Measurements from ENCODE around the gene ING5. TPM values are rescaled to one million over a fixed set of nuclear protein-coding genes. Genes with fewer than 3 reads are reported as not detected.
A peak's percentile ranks its signal among the peaks of the same experiment; 100 is the strongest.

Gene ING5
- total RNA-seq, 1 experiment from 2014 or later, result 32.1 TPM

DNA sequence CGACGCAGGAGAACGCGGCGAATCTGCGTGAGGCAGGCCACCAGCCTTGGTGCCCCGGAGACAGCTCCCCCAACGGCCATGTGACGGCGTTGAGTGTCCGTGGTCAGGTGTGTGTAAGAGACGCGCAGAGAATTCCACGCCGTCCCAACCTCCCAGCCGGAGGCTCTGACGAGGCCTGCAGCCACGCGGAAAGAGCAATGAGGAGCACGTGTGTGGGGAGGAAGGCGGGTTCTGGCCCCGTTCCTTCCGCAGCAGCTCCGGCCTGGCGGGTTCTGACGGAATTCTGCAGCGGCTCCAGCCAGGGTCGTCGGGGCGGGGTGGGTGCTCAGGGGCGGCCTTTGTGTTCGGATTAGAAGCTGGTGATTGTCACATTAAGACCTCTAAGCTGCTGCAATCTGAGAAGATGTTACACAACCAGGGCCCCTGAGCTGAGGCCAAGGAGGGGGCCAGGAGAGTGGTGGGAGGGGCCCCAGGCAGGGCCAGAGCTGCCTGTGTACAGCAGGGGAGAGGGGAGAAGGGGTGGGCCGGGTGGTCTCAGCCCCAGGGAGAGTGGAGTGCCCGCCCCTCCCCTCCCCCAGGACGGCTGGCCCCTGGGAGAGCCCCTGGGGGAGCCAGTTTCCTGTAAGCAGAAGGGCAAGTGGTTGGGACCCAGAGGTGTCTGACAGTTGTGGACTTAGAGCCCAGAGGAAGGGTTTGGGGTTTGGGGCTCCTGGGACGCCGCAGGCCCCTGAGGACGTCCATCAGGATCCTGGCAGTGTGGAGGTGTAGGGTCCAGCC lies 69.6 kb downstream of the ING5 start:
- Histone ChIP-seq H3K4me2 (ENCODE audit: low read length) (no peak overlapping the region), H4K20me1 (ENCODE audit: low read length) (no peaks in the 10 kb centered on the region), H3K79me2 (ENCODE audit: low read length) (no peaks in the 10 kb centered on the region), H3K9me2 (replicated peaks; ENCODE audit: low read length) (no peaks in the 10 kb centered on the region), H3K27me3 (ENCODE audit: low read length) (no peaks in the 10 kb centered on the region), H3K9me3 (ENCODE audit: low read length) (no peaks in the 10 kb centered on the region), H3K4me3 (ENCODE audit: low read length) (no peak overlapping the region), H3K4me1 (ENCODE audit: insufficient read depth, low read length) (peaks cover 5% of the 10 kb centered on the region), H3K36me3 (ENCODE audit: low read depth, low read length) (no peaks in the 10 kb centered on the region), H2AFZ (ENCODE audit: low read length) (no peak overlapping the region), H3F3A (ENCODE audit: low read length, unreplicated experiment) (no peaks in the 10 kb centered on the region), H3K27ac (ENCODE audit: low read length) (no peak overlapping the region), H3K9ac (ENCODE audit: low read length) (no peak overlapping the region)
- no TSS peak for BruUV-seq (replicated peaks)
- ATAC-seq, result no peak
- DNase-seq, result no peak
- POLR2A ChIA-PET (ENCODE audit: unreplicated experiment), result no interaction called here
- intact Hi-C loops (cut with micrococcal nuclease), result no loop called here
- TF ChIP-seq EZH2 (IDR thresholded peaks at IDR 0.05; ENCODE audit: low read length, unreplicated experiment), result no peak
- CTCF ChIA-PET, result no interaction called here

DNA sequence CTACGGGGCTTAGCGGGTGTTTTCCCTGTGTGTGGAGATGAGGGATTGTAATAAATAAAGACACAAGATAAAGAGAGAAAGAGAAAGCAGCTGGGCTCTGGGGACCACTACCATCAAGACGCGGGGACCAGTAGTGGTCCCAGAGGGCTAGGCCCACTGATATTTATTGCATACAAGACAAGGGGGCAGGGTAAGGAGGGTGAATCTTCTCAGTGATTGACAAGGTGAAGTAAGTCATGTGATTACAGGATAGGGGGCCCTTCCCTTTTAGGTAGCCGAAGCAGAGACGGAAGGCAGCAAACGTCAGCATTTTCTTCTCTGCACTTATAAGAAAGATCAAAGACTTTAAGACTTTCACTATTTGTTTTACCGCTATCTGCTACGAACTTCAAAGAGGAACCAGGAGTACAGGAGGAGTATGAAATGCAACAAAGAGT lies 70.2 kb downstream of the ING5 start:
- H3K27me3 ChIP-seq (ENCODE audit: low read length), result no peaks in the 10 kb centered on the region
- H3K79me2 ChIP-seq (ENCODE audit: low read length), result no peaks in the 10 kb centered on the region
- no TSS peak for BruUV-seq (replicated peaks)
- H3K9ac ChIP-seq (ENCODE audit: low read length), result no peak overlapping the region
- POLR2A ChIA-PET (ENCODE audit: unreplicated experiment), result no interaction called here
- no peak overlapping the region for H3K27ac ChIP-seq (ENCODE audit: low read length)
- no peaks in the 10 kb centered on the region for H4K20me1 ChIP-seq (ENCODE audit: low read length)
- ATAC-seq (no peak), DNase-seq (no peak)
- no peaks in the 10 kb centered on the region for H3K36me3 ChIP-seq (ENCODE audit: low read depth, low read length)
- H3K4me1 ChIP-seq (ENCODE audit: insufficient read depth, low read length), result peaks cover 5% of the 10 kb centered on the region
- no peak overlapping the region for H3K4me3 ChIP-seq (ENCODE audit: low read length)
- no peak overlapping the region for H3K4me2 ChIP-seq (ENCODE audit: low read length)
- CTCF ChIA-PET, result no interaction called here
- H3K9me2 ChIP-seq (replicated peaks; ENCODE audit: low read length), result no peaks in the 10 kb centered on the region
- H3K9me3 ChIP-seq (ENCODE audit: low read length), result no peaks in the 10 kb centered on the region
- no peak overlapping the region for H2AFZ ChIP-seq (ENCODE audit: low read length)
- intact Hi-C loops (cut with micrococcal nuclease), result no loop called here
- H3F3A ChIP-seq (ENCODE audit: low read length, unreplicated experiment), result no peaks in the 10 kb centered on the region
- TF ChIP-seq, protein P1, sequence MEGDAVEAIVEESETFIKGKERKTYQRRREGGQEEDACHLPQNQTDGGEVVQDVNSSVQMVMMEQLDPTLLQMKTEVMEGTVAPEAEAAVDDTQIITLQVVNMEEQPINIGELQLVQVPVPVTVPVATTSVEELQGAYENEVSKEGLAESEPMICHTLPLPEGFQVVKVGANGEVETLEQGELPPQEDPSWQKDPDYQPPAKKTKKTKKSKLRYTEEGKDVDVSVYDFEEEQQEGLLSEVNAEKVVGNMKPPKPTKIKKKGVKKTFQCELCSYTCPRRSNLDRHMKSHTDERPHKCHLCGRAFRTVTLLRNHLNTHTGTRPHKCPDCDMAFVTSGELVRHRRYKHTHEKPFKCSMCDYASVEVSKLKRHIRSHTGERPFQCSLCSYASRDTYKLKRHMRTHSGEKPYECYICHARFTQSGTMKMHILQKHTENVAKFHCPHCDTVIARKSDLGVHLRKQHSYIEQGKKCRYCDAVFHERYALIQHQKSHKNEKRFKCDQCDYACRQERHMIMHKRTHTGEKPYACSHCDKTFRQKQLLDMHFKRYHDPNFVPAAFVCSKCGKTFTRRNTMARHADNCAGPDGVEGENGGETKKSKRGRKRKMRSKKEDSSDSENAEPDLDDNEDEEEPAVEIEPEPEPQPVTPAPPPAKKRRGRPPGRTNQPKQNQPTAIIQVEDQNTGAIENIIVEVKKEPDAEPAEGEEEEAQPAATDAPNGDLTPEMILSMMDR (conservative IDR thresholded peaks at IDR 0.05; ENCODE audit: low read depth, low read length), result no peak
- no peak for TF ChIP-seq EZH2phosphoT487 (IDR thresholded peaks at IDR 0.05; ENCODE audit: borderline replicate concordance, low read length)
- no peak for TF ChIP-seq EZH2 (IDR thresholded peaks at IDR 0.05; ENCODE audit: low read length, unreplicated experiment)

DNA sequence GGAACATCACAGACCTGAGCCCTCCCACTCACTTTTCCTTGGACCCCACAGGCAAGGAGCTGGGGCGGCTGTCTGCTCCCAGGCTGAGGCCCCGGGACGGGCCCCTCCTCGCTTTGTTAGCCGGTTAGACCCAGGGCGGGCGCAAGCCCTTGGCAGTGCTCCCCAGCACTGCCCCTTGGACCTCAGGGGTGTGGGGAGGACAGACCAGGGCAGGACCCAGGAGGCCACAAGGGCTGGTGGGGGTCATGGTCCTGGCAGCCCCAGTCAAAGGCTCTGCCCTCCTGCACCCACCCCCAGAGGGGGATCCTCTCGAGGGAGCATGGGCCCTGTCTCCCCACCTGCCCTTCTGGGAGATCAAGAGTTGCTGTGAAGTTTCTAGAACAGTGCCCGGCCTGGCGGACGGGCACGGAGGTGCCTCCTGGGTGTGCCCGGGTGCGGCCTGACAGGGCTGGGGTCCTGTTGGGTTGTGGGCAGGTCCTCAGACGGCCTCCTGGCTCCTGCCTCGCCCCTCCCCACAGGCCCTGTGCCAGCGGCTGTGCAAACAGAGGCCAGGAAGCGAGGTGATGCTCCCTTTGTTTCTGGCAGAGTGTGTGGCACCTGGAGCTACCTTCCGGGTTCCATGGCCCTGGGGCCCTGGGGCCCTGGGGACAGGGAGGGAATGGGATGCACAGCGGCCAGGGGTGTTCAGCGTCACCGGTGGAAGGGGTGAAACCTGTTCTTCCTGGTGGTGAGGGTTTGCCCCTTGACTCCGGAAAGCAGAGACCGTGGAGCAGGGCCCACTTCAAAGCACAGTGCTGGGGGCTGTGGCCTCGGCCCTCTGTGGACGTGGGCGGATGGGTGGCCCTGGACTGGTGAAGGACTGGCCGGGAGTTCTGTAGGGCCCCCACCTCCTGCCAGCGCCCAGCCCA lies 71.9 kb downstream of the ING5 start:
- H3K9ac ChIP-seq (ENCODE audit: low read length), result no peak overlapping the region
- H4K20me1 ChIP-seq (ENCODE audit: low read length), result no peaks in the 10 kb centered on the region
- no peak overlapping the region for H2AFZ ChIP-seq (ENCODE audit: low read length)
- DNase-seq (no peak), ATAC-seq (peak; percentile 35)
- POLR2A ChIA-PET (ENCODE audit: unreplicated experiment), result no interaction called here
- H3K27ac ChIP-seq (ENCODE audit: low read length), result no peak overlapping the region
- H3K79me2 ChIP-seq (ENCODE audit: low read length), result no peaks in the 10 kb centered on the region
- H3K4me3 ChIP-seq (ENCODE audit: low read length), result no peak overlapping the region
- H3K9me2 ChIP-seq (replicated peaks; ENCODE audit: low read length), result no peaks in the 10 kb centered on the region
- intact Hi-C loops (cut with micrococcal nuclease), result no loop called here
- TF ChIP-seq EZH2phosphoT487 (IDR thresholded peaks at IDR 0.05; ENCODE audit: borderline replicate concordance, low read length), result no peak
- TF ChIP-seq, protein P1 (conservative IDR thresholded peaks at IDR 0.05; ENCODE audit: low read depth, low read length), result no peak
- TF ChIP-seq EZH2 (IDR thresholded peaks at IDR 0.05; ENCODE audit: low read length, unreplicated experiment), result no peak
- H3K36me3 ChIP-seq (ENCODE audit: low read depth, low read length), result no peaks in the 10 kb centered on the region
- no peak overlapping the region for H3K4me2 ChIP-seq (ENCODE audit: low read length)
- no TSS peak for BruUV-seq (replicated peaks)
- no peaks in the 10 kb centered on the region for H3K9me3 ChIP-seq (ENCODE audit: low read length)
- H3F3A ChIP-seq (ENCODE audit: low read length, unreplicated experiment), result no peaks in the 10 kb centered on the region
- no peaks in the 10 kb centered on the region for H3K27me3 ChIP-seq (ENCODE audit: low read length)
- CTCF ChIA-PET, result no interaction called here
- H3K4me1 ChIP-seq (ENCODE audit: insufficient read depth, low read length), result peaks cover 5% of the 10 kb centered on the region

Measured in PC-3 (cell line).